ENCODE data around the gene RNF150. TPM values are rescaled to one million over a fixed set of nuclear protein-coding genes. Genes with fewer than 3 reads are reported as not detected.
"Not testable (repeated sequence)": the region's sequence is repeated elsewhere in the genome, so short reads cannot be mapped to it uniquely, and the experiment has no call there.

The RNF150 gene
- total RNA-seq, 4 donors from 2014 or later = 0.65 to 4.8 (median 1.7) TPM

- TF ChIP-seq CTCF (IDR thresholded peaks at IDR 0.05) (no peak), POLR2A (IDR thresholded peaks at IDR 0.05) (no peak)
- DNase-seq (ENCODE audit: low spot score in 2 of 2) = no peak
- no peak overlapping the region for H3K4me3 ChIP-seq (ENCODE audit: low read depth, poor library complexity, severe bottlenecking)
- 62 to 74% methylated on average over 2 of the region's 2 CpGs for WGBS, 2 donors
- intact Hi-C loops (cut with DNase I; ENCODE audit: low total_unique reads) = no loop called here
These were observed 319.5 kb downstream of the RNF150 start for GRCh38 chr4:140813804-140814203.

- no peak for DNase-seq (ENCODE audit: low spot score in 2 of 2)
- intact Hi-C loops (cut with DNase I; ENCODE audit: low total_unique reads) = no loop called here
- TF ChIP-seq POLR2A (IDR thresholded peaks at IDR 0.05) (no peak), CTCF (IDR thresholded peaks at IDR 0.05) (no peak)
- 59 to 66% methylated on average over 1 of the region's 1 CpG for WGBS, 2 donors
- no peak overlapping the region for H3K4me3 ChIP-seq (ENCODE audit: low read depth, poor library complexity, severe bottlenecking)
These were observed 320.4 kb downstream of the RNF150 start for GRCh38 chr4:140812916-140813315.

- no peak for DNase-seq (ENCODE audit: low spot score in 2 of 2)
- intact Hi-C loops (cut with DNase I; ENCODE audit: low total_unique reads) = no loop called here
- 59 to 62% methylated on average over 4 of the region's 4 CpGs for WGBS, 2 donors
- TF ChIP-seq CTCF (IDR thresholded peaks at IDR 0.05) = no peak
- TF ChIP-seq POLR2A (IDR thresholded peaks at IDR 0.05) = no peak
- H3K4me3 ChIP-seq (ENCODE audit: low read depth, poor library complexity, severe bottlenecking) = no peak overlapping the region
These were observed 321.8 kb downstream of the RNF150 start for GRCh38 chr4:140811429-140811828.

- intact Hi-C loops (cut with DNase I; ENCODE audit: low total_unique reads); DNase-seq (ENCODE audit: low spot score in 2 of 2); H3K4me3 ChIP-seq (ENCODE audit: low read depth, poor library complexity, severe bottlenecking): not testable (repeated sequence)
- 70 to 79% methylated on average over 1 of the region's 1 CpG for WGBS, 2 donors
These were observed 322.6 kb downstream of the RNF150 start for GRCh38 chr4:140810591-140811169.

Other genes starting within 250 kb of the RNF150 start
- 10 to 100 TPM; 13.4 to 23.0 (median 19.4) TPM for gene ZNF330, start 87.4 kb upstream of the RNF150 start, total RNA-seq